NCI-H82 (cell line): ENCODE results near the gene LSP1.
"Not testable (repeated sequence)": the region's sequence is repeated elsewhere in the genome, so short reads cannot be mapped to it uniquely, and the experiment has no call there.

Source experiments
- DNase-seq: peaks from one replicate; lab custom pipeline; 2025; lab: John Stamatoyannopoulos, UW

Gene LSP1

GRCh38 chr11:1877211-1878136 lies 24.6 kb downstream of the LSP1 start:
- DNase-seq, result no peak

GRCh38 chr11:1878137-1879031 lies 25.5 kb downstream of the LSP1 start:
- no peak for DNase-seq

- no peak for DNase-seq
Observed at GRCh38 chr11:1879342-1879940, 26.6 kb downstream of the LSP1 start.

GRCh38 chr11:1879941-1880720 lies 27.2 kb downstream of the LSP1 start:
- no peak for DNase-seq

- no peak for DNase-seq
Observed at GRCh38 chr11:1880746-1881441, 28.0 kb downstream of the LSP1 start.

- no peak for DNase-seq
Observed at GRCh38 chr11:1881442-1882264, 28.8 kb downstream of the LSP1 start.

- DNase-seq, result peak; percentile 73
Observed at GRCh38 chr11:1882265-1883238, 29.7 kb downstream of the LSP1 start.

GRCh38 chr11:1883346-1884302 lies 30.7 kb downstream of the LSP1 start:
- DNase-seq, result no peak

GRCh38 chr11:1884303-1884700 lies 31.4 kb downstream of the LSP1 start:
- DNase-seq, result no peak

- not testable (repeated sequence) for DNase-seq
Observed at GRCh38 chr11:1886551-1886950, 33.7 kb downstream of the LSP1 start.

- no peak for DNase-seq
Observed at GRCh38 chr11:1887451-1888346, 34.8 kb downstream of the LSP1 start.

GRCh38 chr11:1888347-1888753 lies 35.5 kb downstream of the LSP1 start:
- no peak for DNase-seq

GRCh38 chr11:1888811-1889210 lies 35.9 kb downstream of the LSP1 start:
- no peak for DNase-seq

- DNase-seq, result no peak
Observed at GRCh38 chr11:1889224-1889930, 36.5 kb downstream of the LSP1 start.

GRCh38 chr11:1889941-1890855 lies 37.3 kb downstream of the LSP1 start:
- DNase-seq, result no peak
